ENCODE data around the gene DSCAM. TPM values are rescaled to one million over a fixed set of nuclear protein-coding genes. Genes with fewer than 3 reads are reported as not detected.

Gene DSCAM
- total RNA-seq, 3 donors from 2014 or later (not counting 1 experiment from before 2014, with no cell fraction given) = not detected

DNA sequence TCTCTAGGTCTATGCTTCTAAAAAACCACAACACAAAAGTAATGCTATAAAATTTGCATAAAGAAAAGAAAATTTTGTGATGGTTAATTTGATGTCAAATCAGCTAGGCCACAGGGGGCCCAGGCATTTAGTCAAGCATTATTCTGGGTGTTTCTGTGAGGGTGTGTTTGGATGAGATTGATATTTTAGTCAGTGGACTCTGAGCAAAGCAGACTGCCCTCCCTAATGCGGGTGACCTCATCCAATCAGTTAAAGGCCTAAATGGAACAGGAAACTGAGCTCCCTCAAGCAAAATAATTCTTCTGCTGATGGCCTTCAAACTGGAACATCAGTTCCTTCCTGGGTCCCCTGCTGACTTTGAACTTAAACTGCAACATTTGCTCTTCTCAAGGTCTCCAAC lies 358.0 kb downstream of the DSCAM start:
- Histone ChIP-seq H3K27me3 (ENCODE audit: control insufficient read depth, insufficient read depth, low read length) (no peaks in the 10 kb centered on the region), H3K9me3 (ENCODE audit: control insufficient read depth, insufficient read depth, low read length) (peaks cover 3% of the 10 kb centered on the region), H3K4me3 (ENCODE audit: low read length) (no peak overlapping the region), H3K4me1 (ENCODE audit: control insufficient read depth, insufficient read depth, low read length) (no peaks in the 10 kb centered on the region), H3K36me3 (ENCODE audit: control insufficient read depth, insufficient read depth, low read length) (no peaks in the 10 kb centered on the region), H3K27ac (ENCODE audit: low read length) (no peak overlapping the region)
- Mint-ChIP-seq H3K4me3 (no peak overlapping the region), H3K27ac (no peak overlapping the region), H3K9me3 (peaks cover 12 to 17% of the 10 kb centered on the region in 2 donors), H3K4me1 (no peaks in the 10 kb centered on the region), H3K27me3 (ENCODE audit: low read depth in 2 of 2) (no peaks in the 10 kb centered on the region), H3K36me3 (peaks cover 6% of the 10 kb centered on the region)
- no peak for TF ChIP-seq CTCF (IDR thresholded peaks at IDR 0.05)
- DNase-seq (no peak), ATAC-seq (no peak)
- intact Hi-C loops (cut with micrococcal nuclease) = no loop called here
- WGBS (ENCODE audit: insufficient coverage) = 54% methylated on average over 1 of the region's 1 CpG

GRCh38 chr21:40481764-40482163 lies 365.2 kb downstream of the DSCAM start:
- DNase-seq (no peak), ATAC-seq (no peak)
- no peak for TF ChIP-seq CTCF (IDR thresholded peaks at IDR 0.05)
- Mint-ChIP-seq H3K36me3 (no peaks in the 10 kb centered on the region), H3K9me3 (peaks cover 3% of the 10 kb centered on the region in 2 donors), H3K4me1 (no peaks in the 10 kb centered on the region), H3K27ac (no peak overlapping the region), H3K4me3 (no peak overlapping the region), H3K27me3 (ENCODE audit: low read depth in 2 of 2) (no peaks in the 10 kb centered on the region)
- intact Hi-C loops (cut with micrococcal nuclease) = no loop called here
- H3K27me3 ChIP-seq (ENCODE audit: control insufficient read depth, insufficient read depth, low read length) = no peaks in the 10 kb centered on the region
- H3K9me3 ChIP-seq (ENCODE audit: control insufficient read depth, insufficient read depth, low read length) = peaks cover 4% of the 10 kb centered on the region
- no peaks in the 10 kb centered on the region for H3K36me3 ChIP-seq (ENCODE audit: control insufficient read depth, insufficient read depth, low read length)
- H3K4me3 ChIP-seq (ENCODE audit: low read length) = no peak overlapping the region
- no peaks in the 10 kb centered on the region for H3K4me1 ChIP-seq (ENCODE audit: control insufficient read depth, insufficient read depth, low read length)
- WGBS (ENCODE audit: insufficient coverage) = 90% methylated on average over 9 of the region's 9 CpGs
- H3K27ac ChIP-seq (ENCODE audit: low read length) = no peak overlapping the region

GRCh38 chr21:40474513-40474912 lies 372.4 kb downstream of the DSCAM start:
- H3K27me3 ChIP-seq (ENCODE audit: control insufficient read depth, insufficient read depth, low read length) = no peaks in the 10 kb centered on the region
- no peak for ATAC-seq
- no peaks in the 10 kb centered on the region for H3K4me1 Mint-ChIP-seq
- no peaks in the 10 kb centered on the region for H3K9me3 ChIP-seq (ENCODE audit: control insufficient read depth, insufficient read depth, low read length)
- H3K36me3 ChIP-seq (ENCODE audit: control insufficient read depth, insufficient read depth, low read length) = no peaks in the 10 kb centered on the region
- H3K36me3 Mint-ChIP-seq = no peaks in the 10 kb centered on the region
- no peaks in the 10 kb centered on the region for H3K4me1 ChIP-seq (ENCODE audit: control insufficient read depth, insufficient read depth, low read length)
- H3K9me3 Mint-ChIP-seq = peaks cover 3% of the 10 kb centered on the region in 2 donors
- no peak overlapping the region for H3K4me3 ChIP-seq (ENCODE audit: low read length)
- DNase-seq = no peak
- 96% methylated on average over 15 of the region's 15 CpGs for WGBS (ENCODE audit: insufficient coverage)
- no peak for TF ChIP-seq CTCF (IDR thresholded peaks at IDR 0.05)
- no peak overlapping the region for H3K27ac ChIP-seq (ENCODE audit: low read length)
- intact Hi-C loops (cut with micrococcal nuclease) = no loop called here
- no peak overlapping the region for H3K4me3 Mint-ChIP-seq
- H3K27me3 Mint-ChIP-seq (ENCODE audit: low read depth in 2 of 2) = no peaks in the 10 kb centered on the region
- no peak overlapping the region for H3K27ac Mint-ChIP-seq

GRCh38 chr21:40472013-40472412 lies 374.9 kb downstream of the DSCAM start:
- DNase-seq (no peak), ATAC-seq (no peak)
- Mint-ChIP-seq H3K27ac (no peak overlapping the region), H3K27me3 (ENCODE audit: low read depth in 2 of 2) (no peaks in the 10 kb centered on the region), H3K9me3 (no peaks in the 10 kb centered on the region), H3K36me3 (no peaks in the 10 kb centered on the region), H3K4me1 (no peaks in the 10 kb centered on the region), H3K4me3 (no peak overlapping the region)
- Histone ChIP-seq H3K9me3 (ENCODE audit: control insufficient read depth, insufficient read depth, low read length) (no peaks in the 10 kb centered on the region), H3K36me3 (ENCODE audit: control insufficient read depth, insufficient read depth, low read length) (no peaks in the 10 kb centered on the region), H3K4me3 (ENCODE audit: low read length) (no peak overlapping the region), H3K27ac (ENCODE audit: low read length) (no peak overlapping the region), H3K4me1 (ENCODE audit: control insufficient read depth, insufficient read depth, low read length) (no peaks in the 10 kb centered on the region), H3K27me3 (ENCODE audit: control insufficient read depth, insufficient read depth, low read length) (no peaks in the 10 kb centered on the region)
- TF ChIP-seq CTCF (IDR thresholded peaks at IDR 0.05) = no peak
- intact Hi-C loops (cut with micrococcal nuclease) = no loop called here
- WGBS (ENCODE audit: insufficient coverage) = 100% methylated on average over 2 of the region's 4 CpGs

Data from natural killer cell (primary cell).